KMS-11 (cell line): ENCODE results near the gene DSTYK.
"Not testable (repeated sequence)": the region's sequence is repeated elsewhere in the genome, so short reads cannot be mapped to it uniquely, and the experiment has no call there.

ENCODE experiments used
- H2AFZ ChIP-seq: fragments of 200-600 bp; sonication (generic); 2 replicates; pipeline ENCODE4 v1.6.1; 2016; ENCODE audit warnings: antibody characterized with exemption, mixed run types, low read depth
- H3K27ac ChIP-seq: fragments of 200-600 bp; sonication (generic); 2 replicates; pipeline ENCODE4 v1.6.1; 2016; ENCODE audit warnings: mild to moderate bottlenecking, mixed run types
- H3K27me3 ChIP-seq: fragments of 200-600 bp; sonication (generic); 2 replicates; pipeline ENCODE4 v1.6.1; 2017; ENCODE audit warnings: mild to moderate bottlenecking, low read depth, mixed run types, moderate library complexity; ENCODE audit not compliant: insufficient read depth
- H3K36me3 ChIP-seq: fragments of 200-600 bp; sonication (generic); 2 replicates; pipeline ENCODE4 v1.6.1; 2017; ENCODE audit warnings: mild to moderate bottlenecking, mixed run types; ENCODE audit not compliant: insufficient read depth
- H3K4me1 ChIP-seq: fragments of 200-600 bp; sonication (generic); 2 replicates; pipeline ENCODE4 v1.6.1; 2016; ENCODE audit warnings: mild to moderate bottlenecking, low read depth, mixed run types; ENCODE audit not compliant: poor library complexity, severe bottlenecking
- H3K4me2 ChIP-seq: fragments of 200-600 bp; sonication (generic); 2 replicates; pipeline ENCODE4 v1.7.0; 2016; ENCODE audit warnings: mild to moderate bottlenecking, mixed run types
- H3K4me3 ChIP-seq: fragments of 200-600 bp; sonication (generic); IDR thresholded peaks from 2 replicates; pipeline ENCODE4 v1.6.1; 2017; ENCODE audit warnings: low read depth, low read length, mixed read lengths; ENCODE audit not compliant: insufficient read depth
- H3K79me2 ChIP-seq: fragments of 200-600 bp; sonication (generic); 2 replicates; pipeline ENCODE4 v1.6.1; 2016; ENCODE audit warnings: low read depth, mixed run types; ENCODE audit not compliant: insufficient read depth
- H3K9ac ChIP-seq: fragments of 200-600 bp; sonication (generic); 2 replicates; pipeline ENCODE4 v1.6.1; 2016; ENCODE audit warnings: mild to moderate bottlenecking, mixed run types
- H4K20me1 ChIP-seq: fragments of 200-600 bp; sonication (generic); 2 replicates; pipeline ENCODE4 v1.6.1; 2016; ENCODE audit warnings: mild to moderate bottlenecking, mixed run types; ENCODE audit not compliant: insufficient read depth
- CTCF ChIP-seq: fragments of 200-600 bp; sonication (generic); conservative IDR thresholded peaks from 2 replicates; pipeline ENCODE4 v1.6.1; 2017; ENCODE audit warnings: low read depth, mild to moderate bottlenecking, antibody characterized with exemption, low read length, moderate library complexity, mixed read lengths

Gene DSTYK

GRCh38 chr1:205235951-205236350, 24.4 kb upstream of the DSTYK start:
- no peaks in the 10 kb centered on the region for H3K36me3 ChIP-seq
- H3K4me3 ChIP-seq, result no peak overlapping the region
- peaks cover 96% of the 10 kb centered on the region for H3K4me1 ChIP-seq
- no peaks in the 10 kb centered on the region for H3K27me3 ChIP-seq
- H2AFZ ChIP-seq, result no peak overlapping the region
- no peak overlapping the region for H3K9ac ChIP-seq
- no peak overlapping the region; the same call in 1 of the 2 replicates for H3K27ac ChIP-seq
- H3K79me2 ChIP-seq, result peaks cover 10% of the 10 kb centered on the region; the same call in 1 of the 2 replicates
- no peak for TF ChIP-seq CTCF
- no peaks in the 10 kb centered on the region for H4K20me1 ChIP-seq
- no peak overlapping the region; the same call in 1 of the 2 replicates for H3K4me2 ChIP-seq

DNA sequence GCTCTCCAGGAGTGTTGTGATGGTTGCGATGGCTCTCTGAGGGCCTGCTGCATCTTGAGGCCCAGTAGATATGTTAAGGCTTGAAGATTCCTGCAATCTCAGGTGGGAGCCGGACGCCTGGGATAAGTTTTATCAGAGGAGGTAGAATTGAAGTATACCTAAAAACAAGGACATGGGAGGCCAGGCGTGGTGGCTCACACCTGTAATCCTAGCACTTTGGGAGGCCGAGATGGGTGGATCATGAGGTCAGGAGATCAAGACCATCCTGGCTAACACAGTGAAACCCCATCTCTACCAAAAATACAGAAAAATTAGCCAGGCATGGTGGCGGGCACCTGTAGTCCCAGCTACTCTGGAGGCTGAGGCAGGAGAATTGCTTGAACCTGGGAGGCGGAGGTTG, 22.5 kb upstream of the DSTYK start:
- H3K4me3 ChIP-seq, H3K27me3 ChIP-seq, H2AFZ ChIP-seq, H4K20me1 ChIP-seq, H3K27ac ChIP-seq, H3K36me3 ChIP-seq, H3K79me2 ChIP-seq, H3K9ac ChIP-seq: not testable (repeated sequence)
- Histone ChIP-seq H3K4me1 (peaks cover 90% of the 10 kb centered on the region), H3K4me2 (peak overlapping the region; percentile 99; the same call in 1 of the 2 replicates)

GRCh38 chr1:205232945-205233397, 21.5 kb upstream of the DSTYK start:
- TF ChIP-seq CTCF, result no peak

GRCh38 chr1:205232127-205232820, 20.8 kb upstream of the DSTYK start:
- Histone ChIP-seq H3K36me3 (no peaks in the 10 kb centered on the region), H3K4me2 (peak overlapping the region; percentile 99), H3K4me3 (no peak overlapping the region), H3K27me3 (peaks cover 3% of the 10 kb centered on the region; the same call in 1 of the 2 replicates), H3K79me2 (peaks cover 10% of the 10 kb centered on the region; the same call in 1 of the 2 replicates), H4K20me1 (no peaks in the 10 kb centered on the region), H2AFZ (no peak overlapping the region), H3K9ac (peak overlapping the region; percentile 13; the same call in 1 of the 2 replicates), H3K27ac (peak overlapping the region; percentile 64), H3K4me1 (peaks cover 79% of the 10 kb centered on the region)
- no peak for TF ChIP-seq CTCF

More at GRCh38 chr1:205232945-205233397, 21.5 kb upstream of the DSTYK start:
- H2AFZ ChIP-seq, result no peak overlapping the region
- H3K9ac ChIP-seq, result no peak overlapping the region
- H3K79me2 ChIP-seq, result peaks cover 10% of the 10 kb centered on the region; the same call in 1 of the 2 replicates
- peaks cover 85% of the 10 kb centered on the region for H3K4me1 ChIP-seq
- H4K20me1 ChIP-seq, result no peaks in the 10 kb centered on the region
- peaks cover 3% of the 10 kb centered on the region; the same call in 1 of the 2 replicates for H3K27me3 ChIP-seq
- H3K4me3 ChIP-seq, result no peak overlapping the region
- H3K4me2 ChIP-seq, result peak overlapping the region; percentile 99
- H3K27ac ChIP-seq, result peak overlapping the region; percentile 64; the same call in 1 of the 2 replicates
- H3K36me3 ChIP-seq, result no peaks in the 10 kb centered on the region

DNA sequence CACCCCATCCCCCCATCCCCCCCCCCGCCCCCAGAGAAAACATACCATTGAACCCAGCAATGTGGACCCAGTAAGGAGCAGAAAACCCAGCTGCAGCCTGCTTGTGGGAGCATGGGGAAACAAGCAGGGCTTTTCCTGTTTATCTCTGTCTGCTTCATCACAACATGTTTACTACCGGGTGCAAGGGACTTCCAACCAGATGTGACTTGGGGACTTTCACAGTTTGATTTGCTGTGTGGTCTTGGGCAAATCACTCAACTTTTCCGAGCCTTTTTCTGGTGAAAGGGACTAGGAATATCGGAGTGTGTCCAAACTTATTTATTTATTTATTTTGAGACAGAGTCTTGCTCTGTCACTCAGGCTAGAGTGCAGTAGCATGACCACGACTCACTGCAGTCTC, 19.5 kb upstream of the DSTYK start:
- H3K4me3 ChIP-seq, result no peak overlapping the region
- no peaks in the 10 kb centered on the region for H4K20me1 ChIP-seq
- peak overlapping the region; percentile 64 for H3K27ac ChIP-seq
- H3K79me2 ChIP-seq, result peaks cover 10% of the 10 kb centered on the region; the same call in 1 of the 2 replicates
- peaks cover 3% of the 10 kb centered on the region; the same call in 1 of the 2 replicates for H3K27me3 ChIP-seq
- no peak for TF ChIP-seq CTCF
- H3K4me1 ChIP-seq, result peaks cover 79% of the 10 kb centered on the region
- H2AFZ ChIP-seq, result no peak overlapping the region
- no peaks in the 10 kb centered on the region for H3K36me3 ChIP-seq
- H3K4me2 ChIP-seq, result peak overlapping the region; percentile 99
- H3K9ac ChIP-seq, result peak overlapping the region; percentile 13; the same call in 1 of the 2 replicates
